Testis (tissue), 3 donors: ENCODE data around the gene PEA15. TPM values are rescaled to one million over a fixed set of nuclear protein-coding genes. Genes with fewer than 3 reads are reported as not detected.

Source experiments
- DNase-seq: peaks from one replicate; pipeline ENCODE4 v3.0.0-alpha.2; 2019
- H3K27ac ChIP-seq, 2 donors: fragments of 200-600 bp; sonication (generic); one replicate each; pipeline ENCODE4 v1.5.1; 2019
- H3K27me3 ChIP-seq: fragments of 200-600 bp; sonication (generic); one replicate; pipeline ENCODE4 v1.5.1; 2019
- H3K36me3 ChIP-seq: fragments of 200-600 bp; sonication (generic); one replicate; pipeline ENCODE4 v1.5.1; 2017; ENCODE audit warnings: low read depth; ENCODE audit errors: missing control alignments
- H3K4me1 ChIP-seq: fragments of 200-600 bp; sonication (generic); one replicate; pipeline ENCODE4 v1.5.1; 2019
- H3K4me3 ChIP-seq, 2 donors: fragments of 200-600 bp; sonication (generic); one replicate each; pipeline ENCODE4 v1.5.1; 2017 to 2019
- H3K9me3 ChIP-seq: fragments of 200-600 bp; sonication (generic); one replicate; pipeline ENCODE4 v1.5.1; 2017
- POLR2A ChIP-seq: fragments of 450-650 bp; IDR thresholded peaks from one replicate; pipeline ENCODE4 v1.6.1; 2017; ENCODE audit warnings: antibody characterized with exemption, mild to moderate bottlenecking, moderate library complexity
- WGBS, 2 donors: methylation state at CpG; one replicate each; pipeline ENCODE4 v1.1.5; 2018; 5-methylcytosine and 5-hydroxymethylcytosine counted together
- intact Hi-C: fragments of 100-400 bp; cut with DNase I; formaldehyde crosslinking; loops from one replicate; pipeline ENCODE4 v1.15.1; 2023; ENCODE audit warnings: low total_unique reads
- polyA plus RNA-seq: library from polyadenylated mRNA; stranded (reverse); fragments of 350-450 nt; fragmentation: Illumina TruSeq; extraction: RNeasy Lipid Tissue Mini Kit (QIAGEN cat#74804); gene quantifications from one replicate; pipeline ENCODE4 v1.2.3, GENCODE V29; 2014; ENCODE audit warnings: low read depth, low replicate concordance; ENCODE audit not compliant: insufficient read depth
- total RNA-seq, 2 donors: library from RNA; depleted of rRNA; stranded (reverse); fragments of >200 nt; gene quantifications; one replicate each; pipeline ENCODE4 v1.2.3, GENCODE V29; 2016
- TF ChIP-seq, protein P1 (sequence below), 3 experiments: fragments of 450-650 bp in 2 of 3; fragments of 200-600 bp in 1 of 3; sonication (generic) in 1 of 3; IDR thresholded peaks; one replicate each; pipeline ENCODE4 v1.5.1; 2016 to 2019; ENCODE audit warnings: antibody characterized with exemption in 3 of 3, mild to moderate bottlenecking in 2 of 3, moderate library complexity in 1 of 3

The PEA15 gene
- total and polyA plus RNA-seq, 3 donors from 2014 or later, result 168 to 421 (median 229) TPM

DNA sequence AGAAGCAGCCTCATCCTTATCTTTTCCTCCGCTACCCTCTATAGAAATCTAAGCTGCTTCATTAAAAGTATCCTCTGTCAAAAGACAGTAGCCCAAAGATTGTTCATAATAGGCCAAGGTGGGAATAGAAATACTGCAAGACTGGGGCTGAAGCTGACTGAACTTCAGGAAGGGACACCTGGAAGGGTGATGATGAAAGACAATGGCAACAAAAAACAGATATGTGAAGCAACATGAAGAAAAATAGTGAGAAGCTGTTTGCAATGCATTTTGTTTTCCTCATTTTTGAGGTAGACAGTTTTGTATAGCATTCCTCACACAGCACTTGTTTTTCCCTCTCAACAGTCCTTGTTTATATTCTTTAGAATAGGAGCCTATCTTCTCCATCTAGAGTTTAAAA, 40.2 kb downstream of the PEA15 start:
- no peak overlapping the region for H3K27ac ChIP-seq
- intact Hi-C loops, result loop anchor here (10.0 kb wide), 1 partner anchor 51 kb away; the partner anchor contains the start of gene CASQ1
- no peaks in the 10 kb centered on the region for H3K36me3 ChIP-seq
- 62 to 74% methylated on average over 1 of the region's 1 CpG for WGBS, 2 donors
- H3K9me3 ChIP-seq, result no peaks in the 10 kb centered on the region
- DNase-seq, result no peak
- TF ChIP-seq, protein P1, sequence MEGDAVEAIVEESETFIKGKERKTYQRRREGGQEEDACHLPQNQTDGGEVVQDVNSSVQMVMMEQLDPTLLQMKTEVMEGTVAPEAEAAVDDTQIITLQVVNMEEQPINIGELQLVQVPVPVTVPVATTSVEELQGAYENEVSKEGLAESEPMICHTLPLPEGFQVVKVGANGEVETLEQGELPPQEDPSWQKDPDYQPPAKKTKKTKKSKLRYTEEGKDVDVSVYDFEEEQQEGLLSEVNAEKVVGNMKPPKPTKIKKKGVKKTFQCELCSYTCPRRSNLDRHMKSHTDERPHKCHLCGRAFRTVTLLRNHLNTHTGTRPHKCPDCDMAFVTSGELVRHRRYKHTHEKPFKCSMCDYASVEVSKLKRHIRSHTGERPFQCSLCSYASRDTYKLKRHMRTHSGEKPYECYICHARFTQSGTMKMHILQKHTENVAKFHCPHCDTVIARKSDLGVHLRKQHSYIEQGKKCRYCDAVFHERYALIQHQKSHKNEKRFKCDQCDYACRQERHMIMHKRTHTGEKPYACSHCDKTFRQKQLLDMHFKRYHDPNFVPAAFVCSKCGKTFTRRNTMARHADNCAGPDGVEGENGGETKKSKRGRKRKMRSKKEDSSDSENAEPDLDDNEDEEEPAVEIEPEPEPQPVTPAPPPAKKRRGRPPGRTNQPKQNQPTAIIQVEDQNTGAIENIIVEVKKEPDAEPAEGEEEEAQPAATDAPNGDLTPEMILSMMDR (IDR thresholded peaks at IDR 0.05), result no peak
- no peak for TF ChIP-seq POLR2A
- no peaks in the 10 kb centered on the region for H3K27me3 ChIP-seq
- H3K4me3 ChIP-seq, result no peak overlapping the region
- peaks cover 10% of the 10 kb centered on the region for H3K4me1 ChIP-seq

DNA sequence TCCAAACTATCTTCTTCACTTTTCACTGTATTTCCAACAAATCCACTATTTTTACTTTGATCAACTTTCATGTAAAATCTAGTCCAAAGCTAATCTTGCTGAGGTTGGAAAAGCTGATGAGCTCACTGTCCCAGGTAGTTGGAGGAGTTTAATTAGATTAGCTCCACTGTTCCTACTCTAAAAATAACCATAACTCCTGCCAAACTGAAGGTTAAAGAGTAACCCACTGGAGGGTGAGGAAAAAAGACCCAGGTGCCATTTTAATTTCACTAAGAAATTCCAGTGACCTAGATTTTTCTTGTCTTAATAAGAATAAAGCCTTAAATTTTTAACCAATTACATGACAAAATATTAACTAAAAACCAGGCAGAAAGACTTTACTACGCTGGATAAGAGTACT, 41.9 kb downstream of the PEA15 start:
- Histone ChIP-seq H3K27me3 (no peaks in the 10 kb centered on the region), H3K4me3 (no peak overlapping the region), H3K27ac (no peak overlapping the region), H3K9me3 (no peaks in the 10 kb centered on the region), H3K36me3 (no peaks in the 10 kb centered on the region), H3K4me1 (peaks cover 15% of the 10 kb centered on the region)
- no peak for DNase-seq
- no peak for TF ChIP-seq POLR2A
- TF ChIP-seq, protein P1 (IDR thresholded peaks at IDR 0.05), result no peak
- intact Hi-C loops, result loop anchor here (10.0 kb wide), 1 partner anchor 52 kb away; the partner anchor contains the start of gene CASQ1
- WGBS, 2 donors, result 86 to 93% methylated on average over 1 of the region's 1 CpG

DNA sequence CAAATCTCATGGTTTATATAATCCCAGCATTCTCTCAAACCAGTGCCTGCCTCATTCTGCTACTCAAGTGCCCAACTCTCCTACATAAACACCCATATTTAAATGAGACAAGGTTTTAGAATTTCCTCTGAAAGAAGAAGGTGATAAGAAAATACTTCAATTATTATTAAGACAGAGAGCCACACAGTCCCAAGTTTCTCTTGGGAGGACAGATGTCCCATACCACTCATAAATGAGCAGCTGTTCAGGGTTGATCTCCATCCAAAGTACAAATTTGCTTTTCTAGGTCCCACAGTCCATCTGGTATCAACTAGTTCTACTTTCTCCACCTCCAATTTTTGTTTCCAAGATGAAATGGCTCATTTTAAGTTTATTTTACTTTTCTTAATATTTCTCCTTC, 45.8 kb downstream of the PEA15 start:
- Histone ChIP-seq H3K27me3 (no peaks in the 10 kb centered on the region), H3K4me3 (no peak overlapping the region), H3K9me3 (no peaks in the 10 kb centered on the region), H3K27ac (peak overlapping the region in 1 of 2 donors; percentile 3), H3K36me3 (no peaks in the 10 kb centered on the region), H3K4me1 (peaks cover 8% of the 10 kb centered on the region)
- intact Hi-C loops, result loop anchor here (5.0 kb wide), 1 partner anchor 149 kb away; no protein-coding TSS in a partner anchor
- TF ChIP-seq, protein P1 (IDR thresholded peaks at IDR 0.05), result no peak
- TF ChIP-seq POLR2A, result no peak
- no peak for DNase-seq

DNA sequence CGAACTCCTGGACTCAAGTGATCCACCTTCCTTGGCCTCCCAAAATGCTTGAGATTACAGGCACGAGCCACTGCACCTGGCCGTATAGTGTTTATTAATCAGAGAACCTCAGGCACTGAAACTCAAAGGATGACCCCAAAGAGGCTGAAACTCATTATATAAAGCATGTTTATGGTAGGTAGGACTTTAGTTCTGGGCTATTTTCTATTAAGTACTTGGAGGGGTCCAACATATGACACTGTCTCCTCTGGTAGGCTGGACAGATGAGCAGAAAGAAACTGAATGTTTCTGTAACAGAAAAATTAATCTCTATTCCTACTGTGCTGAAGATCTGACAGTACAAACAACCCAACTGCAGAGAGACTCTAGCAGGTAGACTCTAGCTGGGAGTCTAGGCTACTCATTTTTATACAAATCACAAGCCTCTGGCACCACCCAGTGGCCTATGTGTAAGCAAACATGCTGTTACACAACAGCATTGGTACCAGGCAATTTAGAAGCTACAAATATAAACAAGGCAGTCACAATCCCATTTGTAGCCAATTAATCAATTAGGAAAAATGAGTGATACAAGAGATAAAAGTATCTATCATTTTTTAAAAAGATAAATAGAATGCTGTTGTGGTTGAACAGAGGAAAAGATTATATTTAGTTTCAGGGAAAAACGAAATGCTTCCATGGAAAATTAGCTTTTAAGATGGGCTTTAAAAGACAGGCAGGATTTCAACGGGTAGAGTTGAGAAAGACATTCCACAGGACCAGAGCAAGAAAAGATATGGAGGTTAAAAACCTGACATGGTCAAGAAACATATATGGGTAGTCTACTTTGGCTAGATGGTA, 46.7 kb downstream of the PEA15 start:
- Histone ChIP-seq H3K9me3 (no peaks in the 10 kb centered on the region), H3K4me3 (no peak overlapping the region), H3K4me1 (peaks cover 12% of the 10 kb centered on the region), H3K27me3 (no peaks in the 10 kb centered on the region), H3K36me3 (no peaks in the 10 kb centered on the region), H3K27ac (peak overlapping the region in 1 of 2 donors; percentile 3)
- intact Hi-C loops, result loop anchor here (5.0 kb wide), 1 partner anchor 150 kb away; no protein-coding TSS in a partner anchor
- no peak for TF ChIP-seq POLR2A
- TF ChIP-seq, protein P1 (IDR thresholded peaks at IDR 0.05), result peak; percentile 58 to 84 (median 77)
- WGBS, 2 donors, result 69 to 73% methylated on average over 5 of the region's 5 CpGs
- peak; percentile 83 for DNase-seq
